Endodermal cell (in vitro differentiated cells): ENCODE results near the gene GNE. TPM values are rescaled to one million over a fixed set of nuclear protein-coding genes. Genes with fewer than 3 reads are reported as not detected.

Experiments
- DNase-seq: peaks from one replicate; pipeline ENCODE4 v3.0.0-alpha.2; 2017
- H3K27ac ChIP-seq: 2 replicates; pipeline ENCODE4 v1.5.1; 2013; ENCODE audit warnings: mild to moderate bottlenecking, low read depth, low read length, moderate library complexity
- H3K27me3 ChIP-seq: 2 replicates; pipeline ENCODE4 v1.6.1; 2013; ENCODE audit warnings: mild to moderate bottlenecking, low read length, moderate library complexity; ENCODE audit not compliant: insufficient read depth, control insufficient read depth, poor library complexity, severe bottlenecking
- H3K36me3 ChIP-seq: 2 replicates; pipeline ENCODE4 v1.7.0; 2013; ENCODE audit warnings: mild to moderate bottlenecking, low read length, moderate library complexity; ENCODE audit not compliant: control insufficient read depth, insufficient read depth
- H3K4me1 ChIP-seq: one replicate; pipeline ENCODE4 v1.7.0; 2013; ENCODE audit warnings: low read length; ENCODE audit not compliant: control insufficient read depth, insufficient read depth
- H3K4me3 ChIP-seq: 2 replicates; pipeline ENCODE4 v1.5.1; 2013; ENCODE audit warnings: mild to moderate bottlenecking, low read length, moderate library complexity
- H3K9ac ChIP-seq: 2 replicates; pipeline ENCODE4 v1.6.1; 2013; ENCODE audit warnings: mild to moderate bottlenecking, low read length, moderate library complexity; ENCODE audit not compliant: poor library complexity, severe bottlenecking; ENCODE audit errors: extremely low read depth
- H3K9me3 ChIP-seq: 2 replicates; pipeline ENCODE4 v1.6.1; 2013; ENCODE audit warnings: mild to moderate bottlenecking, low read length, moderate library complexity; ENCODE audit not compliant: control insufficient read depth
- H3K27ac Mint-ChIP-seq: 2 replicates; pipeline ENCODE4 v1.8.0; 2020; ENCODE audit warnings: mixed read lengths
- H3K27me3 Mint-ChIP-seq: 2 replicates; pipeline ENCODE4 v1.8.0; 2021; ENCODE audit warnings: mild to moderate bottlenecking, mixed read lengths; ENCODE audit not compliant: insufficient read depth
- H3K36me3 Mint-ChIP-seq: 2 replicates; pipeline ENCODE4 v1.8.0; 2020; ENCODE audit warnings: low read depth, mixed read lengths
- H3K4me1 Mint-ChIP-seq: 2 replicates; pipeline ENCODE4 v1.8.0; 2020; ENCODE audit warnings: mixed read lengths
- H3K4me3 Mint-ChIP-seq: 2 replicates; pipeline ENCODE4 v1.8.0; 2020; ENCODE audit warnings: mild to moderate bottlenecking, moderate library complexity, mixed read lengths
- H3K9me3 Mint-ChIP-seq: 2 replicates; pipeline ENCODE4 v1.8.0; 2020; ENCODE audit warnings: mild to moderate bottlenecking, mixed read lengths
- WGBS, 2 experiments: methylation state at CpG; one replicate each; pipeline versions ENCODE4 v1.1.5 to v1.1.7; 2013; ENCODE audit warnings: missing lambda C conversion rate in 2 of 2, mixed read lengths in 1 of 2; ENCODE audit not compliant: insufficient coverage in 1 of 2, insufficient read length in 1 of 2; 5-methylcytosine and 5-hydroxymethylcytosine counted together
- total RNA-seq, 2 donors: library from RNA; stranded (reverse); fragmentation: NEBNext Ultra II Directional in 1 of 2; extraction: Animal tissue kit (Norgen Biotek cat#: 25700) in 1 of 2; gene quantifications; 2 replicates in 1 of 2; 3 replicates in 1 of 2; pipeline ENCODE4 v1.2.1, GENCODE V29; 2021
- TF ChIP-seq, protein P1 (sequence below): fragments of 200-600 bp; sonication (generic); conservative IDR thresholded peaks from 2 replicates; pipeline ENCODE4 v1.5.0; 2021; ENCODE audit warnings: antibody characterized with exemption, mild to moderate bottlenecking

Gene GNE
- total RNA-seq, 2 donors from 2014 or later, result 5.6 to 7.0 TPM

- Mint-ChIP-seq H3K9me3 (no peaks in the 10 kb centered on the region), H3K27me3 (no peaks in the 10 kb centered on the region), H3K27ac (no peak overlapping the region), H3K4me1 (peaks cover 3% of the 10 kb centered on the region), H3K4me3 (no peak overlapping the region), H3K36me3 (peaks cover 9% of the 10 kb centered on the region)
- H3K4me1 ChIP-seq, result no peaks in the 10 kb centered on the region
- no peaks in the 10 kb centered on the region for H3K9me3 ChIP-seq
- H3K9ac ChIP-seq, result no peak overlapping the region
- DNase-seq, result no peak
- H3K36me3 ChIP-seq, result no peaks in the 10 kb centered on the region
- TF ChIP-seq, protein P1, sequence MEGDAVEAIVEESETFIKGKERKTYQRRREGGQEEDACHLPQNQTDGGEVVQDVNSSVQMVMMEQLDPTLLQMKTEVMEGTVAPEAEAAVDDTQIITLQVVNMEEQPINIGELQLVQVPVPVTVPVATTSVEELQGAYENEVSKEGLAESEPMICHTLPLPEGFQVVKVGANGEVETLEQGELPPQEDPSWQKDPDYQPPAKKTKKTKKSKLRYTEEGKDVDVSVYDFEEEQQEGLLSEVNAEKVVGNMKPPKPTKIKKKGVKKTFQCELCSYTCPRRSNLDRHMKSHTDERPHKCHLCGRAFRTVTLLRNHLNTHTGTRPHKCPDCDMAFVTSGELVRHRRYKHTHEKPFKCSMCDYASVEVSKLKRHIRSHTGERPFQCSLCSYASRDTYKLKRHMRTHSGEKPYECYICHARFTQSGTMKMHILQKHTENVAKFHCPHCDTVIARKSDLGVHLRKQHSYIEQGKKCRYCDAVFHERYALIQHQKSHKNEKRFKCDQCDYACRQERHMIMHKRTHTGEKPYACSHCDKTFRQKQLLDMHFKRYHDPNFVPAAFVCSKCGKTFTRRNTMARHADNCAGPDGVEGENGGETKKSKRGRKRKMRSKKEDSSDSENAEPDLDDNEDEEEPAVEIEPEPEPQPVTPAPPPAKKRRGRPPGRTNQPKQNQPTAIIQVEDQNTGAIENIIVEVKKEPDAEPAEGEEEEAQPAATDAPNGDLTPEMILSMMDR, result no peak
- no peak overlapping the region for H3K4me3 ChIP-seq
- H3K27me3 ChIP-seq, result no peaks in the 10 kb centered on the region
- WGBS, 2 experiments, result 90 to 96% methylated on average over 4 of the region's 4 CpGs
- H3K27ac ChIP-seq, result no peak overlapping the region
These were observed 22.7 kb upstream of the GNE start for GRCh38 chr9:36280989-36281388.

DNA sequence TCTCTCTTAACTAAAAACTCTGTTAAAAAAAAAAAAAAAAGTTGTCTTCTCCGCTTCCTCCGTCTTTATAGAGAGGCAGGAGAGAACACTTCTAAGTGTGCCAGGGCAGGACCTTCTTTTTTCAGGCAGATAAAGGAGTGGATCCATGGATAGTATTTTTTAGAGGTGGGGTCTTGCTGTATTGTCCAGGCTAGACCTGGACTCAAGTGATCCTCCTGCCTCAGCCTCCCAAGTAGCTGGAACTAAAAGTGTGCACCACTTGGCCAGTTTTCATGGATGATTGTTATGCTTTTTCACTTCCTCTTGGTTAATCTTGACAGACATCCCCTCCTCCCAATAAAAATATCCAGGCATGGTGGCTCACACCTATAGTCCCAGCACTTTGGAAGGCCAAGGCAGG, 20.0 kb upstream of the GNE start:
- Histone ChIP-seq H3K9me3 (no peaks in the 10 kb centered on the region), H3K4me3 (no peak overlapping the region), H3K4me1 (no peaks in the 10 kb centered on the region), H3K27ac (no peak overlapping the region), H3K27me3 (no peaks in the 10 kb centered on the region), H3K9ac (no peak overlapping the region), H3K36me3 (no peaks in the 10 kb centered on the region)
- TF ChIP-seq, protein P1, result no peak
- no peak overlapping the region for H3K27ac Mint-ChIP-seq
- no peaks in the 10 kb centered on the region for H3K27me3 Mint-ChIP-seq
- 100% methylated on average over 1 to 2 of the region's 2 CpGs for WGBS, 2 experiments
- DNase-seq, result no peak
- H3K4me3 Mint-ChIP-seq, result no peak overlapping the region
- peaks cover 3% of the 10 kb centered on the region for H3K36me3 Mint-ChIP-seq
- no peaks in the 10 kb centered on the region for H3K9me3 Mint-ChIP-seq
- H3K4me1 Mint-ChIP-seq, result peaks cover 3% of the 10 kb centered on the region

- WGBS, 2 experiments, result 85 to 87% methylated on average over 7 of the region's 7 CpGs
- TF ChIP-seq, protein P1, result no peak
- Mint-ChIP-seq H3K36me3 (peaks cover 6% of the 10 kb centered on the region), H3K4me1 (peaks cover 3% of the 10 kb centered on the region), H3K9me3 (no peaks in the 10 kb centered on the region), H3K27me3 (no peaks in the 10 kb centered on the region), H3K4me3 (no peak overlapping the region), H3K27ac (no peak overlapping the region)
- H3K9ac ChIP-seq, result no peak overlapping the region
- no peak overlapping the region for H3K27ac ChIP-seq
- H3K4me1 ChIP-seq, result no peaks in the 10 kb centered on the region
- H3K36me3 ChIP-seq, result no peaks in the 10 kb centered on the region
- H3K27me3 ChIP-seq, result no peaks in the 10 kb centered on the region
- no peaks in the 10 kb centered on the region for H3K9me3 ChIP-seq
- no peak for DNase-seq
- H3K4me3 ChIP-seq, result no peak overlapping the region
These were observed 18.5 kb upstream of the GNE start for GRCh38 chr9:36276781-36277181.
